Panc1 (cell line): ENCODE measurements around the gene ONECUT1.

Experiments
- CTCF ChIP-seq: fragments of 450-650 bp; IDR thresholded peaks from 2 replicates; pipeline ENCODE4 v1.5.1; 2017; ENCODE audit warnings: mild to moderate bottlenecking
- POLR2AphosphoS5 ChIP-seq: IDR thresholded peaks from 2 replicates; pipeline ENCODE4 v1.6.1; 2012; ENCODE audit warnings: mild to moderate bottlenecking, low read depth, low read length, moderate library complexity
- REST ChIP-seq, 2 experiments: IDR thresholded peaks; 2 replicates each; pipeline ENCODE4 v1.6.1; 2011 to 2012; ENCODE audit warnings: low read depth in 2 of 2, control low read depth in 1 of 2, low read length in 1 of 2, mild to moderate bottlenecking in 1 of 2, moderate library complexity in 1 of 2; ENCODE audit not compliant: insufficient read depth in 1 of 2

DNA sequence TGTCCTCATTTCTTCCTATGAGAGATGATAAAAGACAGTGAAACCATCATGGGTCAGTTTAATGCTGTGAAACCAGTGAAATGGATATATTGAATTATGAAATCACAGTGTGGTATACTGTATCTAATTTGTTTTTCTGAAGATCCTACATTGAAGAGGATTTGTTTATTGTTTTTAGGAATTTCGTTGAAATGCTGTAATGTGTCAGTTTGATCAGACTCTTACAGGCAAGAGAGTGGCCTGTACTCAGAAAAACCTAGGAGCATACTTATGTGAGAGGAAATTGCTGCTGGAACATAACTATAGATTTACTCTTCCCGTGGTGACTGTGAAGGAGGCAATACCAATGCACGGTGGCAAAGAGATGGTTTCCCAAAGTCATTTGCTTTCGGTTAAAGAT lies 29.1 kb upstream of the ONECUT1 start:
- no peak for TF ChIP-seq CTCF
- no peak for TF ChIP-seq POLR2AphosphoS5
- TF ChIP-seq REST (IDR thresholded peaks at IDR 0.05; ENCODE audit: insufficient read depth in 1 of 2, low read depth in 2 of 2, low read length in 1 of 2): no peak
